ACC112 (cell line): ENCODE measurements around the gene C19orf81.

Experiments used
- H2AFZ ChIP-seq: fragments of 200-600 bp; sonication (generic); one replicate; pipeline ENCODE4 v1.6.0; 2017; ENCODE audit warnings: antibody characterized with exemption, low read length; ENCODE audit not compliant: unreplicated experiment
- H3K27ac ChIP-seq: fragments of 200-600 bp; sonication (generic); 2 replicates; pipeline ENCODE4 v1.5.1; 2014; ENCODE audit warnings: low read depth, mild to moderate bottlenecking, antibody characterized with exemption, low read length, moderate library complexity
- H3K27me3 ChIP-seq: fragments of 200-600 bp; sonication (generic); 2 replicates; pipeline ENCODE4 v1.6.1; 2014; ENCODE audit warnings: mild to moderate bottlenecking, antibody characterized with exemption, low read length, moderate library complexity, mixed read lengths; ENCODE audit not compliant: insufficient read depth
- H3K36me3 ChIP-seq: fragments of 200-600 bp; sonication (generic); 2 replicates; pipeline ENCODE4 v1.6.1; 2016; ENCODE audit warnings: mild to moderate bottlenecking, antibody characterized with exemption, low read length, moderate library complexity, mixed read lengths; ENCODE audit not compliant: insufficient read depth
- H3K4me1 ChIP-seq: fragments of 200-600 bp; sonication (generic); one replicate; pipeline ENCODE4 v1.6.1; 2016; ENCODE audit warnings: low read length, mixed read lengths; ENCODE audit not compliant: insufficient read depth, unreplicated experiment, control insufficient read depth
- H3K4me3 ChIP-seq: fragments of 200-600 bp; sonication (generic); 2 replicates; pipeline ENCODE4 v1.5.1; 2014; ENCODE audit warnings: mild to moderate bottlenecking, low read depth, low read length
- H3K79me2 ChIP-seq: fragments of 200-600 bp; sonication (generic); one replicate; pipeline ENCODE4 v1.6.0; 2016; ENCODE audit warnings: low read length; ENCODE audit not compliant: control insufficient read depth, unreplicated experiment, insufficient read depth

C19orf81 gene

GRCh38 chr19:50702158-50702870 lies 53.1 kb downstream of the C19orf81 start:
- no peaks in the 10 kb centered on the region for H3K79me2 ChIP-seq
- peaks cover 13% of the 10 kb centered on the region; the same call in 1 of the 2 replicates for H3K27me3 ChIP-seq
- H3K27ac ChIP-seq = no peak overlapping the region
- no peak overlapping the region for H2AFZ ChIP-seq
- no peaks in the 10 kb centered on the region for H3K4me1 ChIP-seq
- H3K4me3 ChIP-seq = no peak overlapping the region
- H3K36me3 ChIP-seq = no peaks in the 10 kb centered on the region

- no peaks in the 10 kb centered on the region for H3K36me3 ChIP-seq
Observed at GRCh38 chr19:50702871-50703829, 53.9 kb downstream of the C19orf81 start.

GRCh38 chr19:50703915-50704796 lies 54.9 kb downstream of the C19orf81 start:
- H3K4me3 ChIP-seq = no peak overlapping the region
- H3K79me2 ChIP-seq = no peaks in the 10 kb centered on the region
- peaks cover 4% of the 10 kb centered on the region; the same call in 1 of the 2 replicates for H3K27me3 ChIP-seq
- H3K27ac ChIP-seq = no peak overlapping the region
- no peak overlapping the region for H2AFZ ChIP-seq
- H3K36me3 ChIP-seq = no peaks in the 10 kb centered on the region
- no peaks in the 10 kb centered on the region for H3K4me1 ChIP-seq

More at GRCh38 chr19:50702871-50703829, 53.9 kb downstream of the C19orf81 start:
- Histone ChIP-seq H3K4me1 (no peaks in the 10 kb centered on the region), H3K27ac (no peak overlapping the region), H3K4me3 (no peak overlapping the region), H3K27me3 (peaks cover 10% of the 10 kb centered on the region; the same call in 1 of the 2 replicates), H2AFZ (no peak overlapping the region), H3K79me2 (no peaks in the 10 kb centered on the region)

GRCh38 chr19:50705422-50706019 lies 56.3 kb downstream of the C19orf81 start:
- Histone ChIP-seq H3K27me3 (no peaks in the 10 kb centered on the region), H3K36me3 (no peaks in the 10 kb centered on the region), H3K4me3 (no peak overlapping the region), H3K4me1 (no peaks in the 10 kb centered on the region), H2AFZ (no peak overlapping the region), H3K27ac (no peak overlapping the region), H3K79me2 (no peaks in the 10 kb centered on the region)

- Histone ChIP-seq H3K79me2 (no peaks in the 10 kb centered on the region), H3K27ac (no peak overlapping the region), H3K4me3 (no peak overlapping the region), H3K4me1 (no peaks in the 10 kb centered on the region), H2AFZ (no peak overlapping the region), H3K36me3 (no peaks in the 10 kb centered on the region), H3K27me3 (no peaks in the 10 kb centered on the region)
Observed at GRCh38 chr19:50706387-50706786, 57.1 kb downstream of the C19orf81 start.

GRCh38 chr19:50708179-50708879 lies 59.1 kb downstream of the C19orf81 start:
- Histone ChIP-seq H3K4me1 (no peaks in the 10 kb centered on the region), H3K27ac (no peak overlapping the region)

More at GRCh38 chr19:50708179-50708879, 59.1 kb downstream of the C19orf81 start:
- Histone ChIP-seq H3K27me3 (no peaks in the 10 kb centered on the region), H3K79me2 (no peaks in the 10 kb centered on the region), H3K36me3 (no peaks in the 10 kb centered on the region), H2AFZ (no peak overlapping the region), H3K4me3 (no peak overlapping the region)
